GM12874 (cell line): ENCODE data around the gene ZNF750.

Experiments used
- TF ChIP-seq, protein P1 (sequence below): IDR thresholded peaks from 2 replicates; pipeline ENCODE4 v1.5.1; 2011; ENCODE audit warnings: low read depth, mild to moderate bottlenecking, control low read depth, low read length, moderate library complexity; ENCODE audit not compliant: insufficient read depth

Gene ZNF750

GRCh38 chr17:82807101-82807500 is 32.7 kb downstream of the ZNF750 start:
- TF ChIP-seq, protein P1, sequence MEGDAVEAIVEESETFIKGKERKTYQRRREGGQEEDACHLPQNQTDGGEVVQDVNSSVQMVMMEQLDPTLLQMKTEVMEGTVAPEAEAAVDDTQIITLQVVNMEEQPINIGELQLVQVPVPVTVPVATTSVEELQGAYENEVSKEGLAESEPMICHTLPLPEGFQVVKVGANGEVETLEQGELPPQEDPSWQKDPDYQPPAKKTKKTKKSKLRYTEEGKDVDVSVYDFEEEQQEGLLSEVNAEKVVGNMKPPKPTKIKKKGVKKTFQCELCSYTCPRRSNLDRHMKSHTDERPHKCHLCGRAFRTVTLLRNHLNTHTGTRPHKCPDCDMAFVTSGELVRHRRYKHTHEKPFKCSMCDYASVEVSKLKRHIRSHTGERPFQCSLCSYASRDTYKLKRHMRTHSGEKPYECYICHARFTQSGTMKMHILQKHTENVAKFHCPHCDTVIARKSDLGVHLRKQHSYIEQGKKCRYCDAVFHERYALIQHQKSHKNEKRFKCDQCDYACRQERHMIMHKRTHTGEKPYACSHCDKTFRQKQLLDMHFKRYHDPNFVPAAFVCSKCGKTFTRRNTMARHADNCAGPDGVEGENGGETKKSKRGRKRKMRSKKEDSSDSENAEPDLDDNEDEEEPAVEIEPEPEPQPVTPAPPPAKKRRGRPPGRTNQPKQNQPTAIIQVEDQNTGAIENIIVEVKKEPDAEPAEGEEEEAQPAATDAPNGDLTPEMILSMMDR, result no peak

- TF ChIP-seq, protein P1, result no peak
Observed at GRCh38 chr17:82806645-82807044, 33.2 kb downstream of the ZNF750 start.

GRCh38 chr17:82805823-82806222 is 34.0 kb downstream of the ZNF750 start:
- TF ChIP-seq, protein P1, result no peak

GRCh38 chr17:82805254-82805653 is 34.6 kb downstream of the ZNF750 start:
- TF ChIP-seq, protein P1, result no peak

GRCh38 chr17:82804442-82805191 is 35.2 kb downstream of the ZNF750 start:
- TF ChIP-seq, protein P1, result no peak

GRCh38 chr17:82803606-82804005 is 36.2 kb downstream of the ZNF750 start:
- TF ChIP-seq, protein P1, result no peak

- TF ChIP-seq, protein P1, result no peak
Observed at GRCh38 chr17:82803185-82803584, 36.6 kb downstream of the ZNF750 start.
